Measurements from ENCODE around the gene DQX1. TPM values are rescaled to one million over a fixed set of nuclear protein-coding genes. Genes with fewer than 3 reads are reported as not detected.
A peak's percentile ranks its signal among the peaks of the same experiment; 100 is the strongest.

DQX1 gene
- total and polyA plus RNA-seq, 4 donors: 0.05 to 1.0 (median 0.08) TPM; not detected in 1

GRCh38 chr2:74482801-74483674, 43.0 kb downstream of the DQX1 start, which contains the start of the genes CCDC142 and TTC31 (continued):
- TF ChIP-seq, protein P1, sequence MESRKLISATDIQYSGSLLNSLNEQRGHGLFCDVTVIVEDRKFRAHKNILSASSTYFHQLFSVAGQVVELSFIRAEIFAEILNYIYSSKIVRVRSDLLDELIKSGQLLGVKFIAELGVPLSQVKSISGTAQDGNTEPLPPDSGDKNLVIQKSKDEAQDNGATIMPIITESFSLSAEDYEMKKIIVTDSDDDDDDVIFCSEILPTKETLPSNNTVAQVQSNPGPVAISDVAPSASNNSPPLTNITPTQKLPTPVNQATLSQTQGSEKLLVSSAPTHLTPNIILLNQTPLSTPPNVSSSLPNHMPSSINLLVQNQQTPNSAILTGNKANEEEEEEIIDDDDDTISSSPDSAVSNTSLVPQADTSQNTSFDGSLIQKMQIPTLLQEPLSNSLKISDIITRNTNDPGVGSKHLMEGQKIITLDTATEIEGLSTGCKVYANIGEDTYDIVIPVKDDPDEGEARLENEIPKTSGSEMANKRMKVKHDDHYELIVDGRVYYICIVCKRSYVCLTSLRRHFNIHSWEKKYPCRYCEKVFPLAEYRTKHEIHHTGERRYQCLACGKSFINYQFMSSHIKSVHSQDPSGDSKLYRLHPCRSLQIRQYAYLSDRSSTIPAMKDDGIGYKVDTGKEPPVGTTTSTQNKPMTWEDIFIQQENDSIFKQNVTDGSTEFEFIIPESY (IDR thresholded peaks at IDR 0.05): peak; percentile 97
- TF ChIP-seq GABPA (IDR thresholded peaks at IDR 0.05 in 1 of 2, conservative IDR thresholded peaks at IDR 0.05 in 1 of 2): peak; percentile 88 to 98
- TF ChIP-seq RAD21 (IDR thresholded peaks at IDR 0.05): peak; percentile 89 to 92
- peak in 1 of 2 donors; percentile 9 for TF ChIP-seq JUND (IDR thresholded peaks at IDR 0.05)
- TF ChIP-seq EGR1 (IDR thresholded peaks at IDR 0.05; ENCODE audit: low read depth in 2 of 2): no peak
- TF ChIP-seq RXRA (IDR thresholded peaks at IDR 0.05): peak; percentile 74 to 83
- TF ChIP-seq HNF4G (IDR thresholded peaks at IDR 0.05): peak; percentile 76
- TF ChIP-seq, protein P2, sequence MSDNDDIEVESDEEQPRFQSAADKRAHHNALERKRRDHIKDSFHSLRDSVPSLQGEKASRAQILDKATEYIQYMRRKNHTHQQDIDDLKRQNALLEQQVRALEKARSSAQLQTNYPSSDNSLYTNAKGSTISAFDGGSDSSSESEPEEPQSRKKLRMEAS (IDR thresholded peaks at IDR 0.05): peak; percentile 80

GRCh38 chr2:74481961-74482800, 43.9 kb downstream of the DQX1 start:
- Histone ChIP-seq H3K4me3 (ENCODE audit: low read depth in 1 of 3, low read length in 3 of 3) (peak overlapping the region; percentile 67 to 95 (median 94)), H3K4me1 (ENCODE audit: control insufficient read depth in 4 of 4, insufficient read depth in 4 of 4, low read length in 3 of 4) (peaks cover 11 to 46% (median 37%) of the 10 kb centered on the region in 4 donors), H3K27ac (ENCODE audit: low read depth in 1 of 2, low read length in 2 of 2) (peak overlapping the region; percentile 82 to 84)

GRCh38 chr2:74481431-74481830, 44.6 kb downstream of the DQX1 start:
- H3K27ac ChIP-seq (ENCODE audit: low read depth in 1 of 2, low read length in 2 of 2): no peak overlapping the region
- no peak for DNase-seq (ENCODE audit: low spot score)
- no peaks in the 10 kb centered on the region for H3K9me3 ChIP-seq (ENCODE audit: control insufficient read depth in 4 of 4, low read length in 3 of 4)
- peak overlapping the region; percentile 7 to 44 for H3K9ac ChIP-seq (ENCODE audit: low read depth in 1 of 2, low read length in 2 of 2)
- 61% methylated on average over 3 of the region's 3 CpGs for WGBS
- H3K4me1 ChIP-seq (ENCODE audit: control insufficient read depth in 4 of 4, insufficient read depth in 4 of 4, low read length in 3 of 4): peaks cover 9 to 50% (median 36%) of the 10 kb centered on the region in 4 donors
- peak overlapping the region; percentile 67 to 95 (median 94) for H3K4me3 ChIP-seq (ENCODE audit: low read depth in 1 of 3, low read length in 3 of 3)
- peaks cover 0 to 7% (median 0%) of the 10 kb centered on the region in 4 donors for H3K36me3 ChIP-seq (ENCODE audit: control insufficient read depth in 4 of 4, insufficient read depth in 3 of 4, low read depth in 1 of 4, low read length in 3 of 4)
- no peaks in the 10 kb centered on the region for H3K27me3 ChIP-seq (ENCODE audit: control insufficient read depth in 4 of 4, insufficient read depth in 4 of 4, low read length in 3 of 4)
- TF ChIP-seq JUND (IDR thresholded peaks at IDR 0.05) (no peak), EGR1 (IDR thresholded peaks at IDR 0.05; ENCODE audit: low read depth in 2 of 2) (no peak), REST (IDR thresholded peaks at IDR 0.05) (no peak), RXRA (IDR thresholded peaks at IDR 0.05) (no peak), SP1 (IDR thresholded peaks at IDR 0.05) (no peak), HNF4G (IDR thresholded peaks at IDR 0.05) (no peak), TAF1 (conservative IDR thresholded peaks at IDR 0.05) (no peak), NR2F2 (IDR thresholded peaks at IDR 0.05) (no peak)
- TF ChIP-seq, protein P1 (IDR thresholded peaks at IDR 0.05): no peak
- TF ChIP-seq, protein P3, sequence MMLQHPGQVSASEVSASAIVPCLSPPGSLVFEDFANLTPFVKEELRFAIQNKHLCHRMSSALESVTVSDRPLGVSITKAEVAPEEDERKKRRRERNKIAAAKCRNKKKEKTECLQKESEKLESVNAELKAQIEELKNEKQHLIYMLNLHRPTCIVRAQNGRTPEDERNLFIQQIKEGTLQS (IDR thresholded peaks at IDR 0.05): no peak

More at GRCh38 chr2:74481961-74482800, 43.9 kb downstream of the DQX1 start:
- TF ChIP-seq YY1 (IDR thresholded peaks at IDR 0.05): no peak
- no peak for TF ChIP-seq RAD21 (IDR thresholded peaks at IDR 0.05)
- TF ChIP-seq, protein P1 (IDR thresholded peaks at IDR 0.05): no peak
- Histone ChIP-seq H3K9me3 (ENCODE audit: control insufficient read depth in 4 of 4, low read length in 3 of 4) (no peaks in the 10 kb centered on the region), H3K9ac (ENCODE audit: low read depth in 1 of 2, low read length in 2 of 2) (peak overlapping the region; percentile 25 to 44), H3K36me3 (ENCODE audit: control insufficient read depth in 4 of 4, insufficient read depth in 3 of 4, low read depth in 1 of 4, low read length in 3 of 4) (peaks cover 0 to 7% (median 0%) of the 10 kb centered on the region in 4 donors), H3K27me3 (ENCODE audit: control insufficient read depth in 4 of 4, insufficient read depth in 4 of 4, low read length in 3 of 4) (no peaks in the 10 kb centered on the region)
- WGBS: 1% methylated on average over 80 of the region's 80 CpGs
- no peak for DNase-seq (ENCODE audit: low spot score)

All from liver (tissue), 9 donors.